Loucy (cell line): ENCODE measurements around the gene MTHFS.

Experiments
- H2AFZ ChIP-seq: fragments of 200-600 bp; sonication (generic); 2 replicates; pipeline ENCODE4 v1.6.0; 2016; ENCODE audit warnings: antibody characterized with exemption, mild to moderate bottlenecking, low read length, moderate library complexity
- H3F3A ChIP-seq: fragments of 200-600 bp; 2 replicates; pipeline ENCODE4 v1.6.0; 2016; ENCODE audit warnings: antibody characterized with exemption, low read depth, mild to moderate bottlenecking
- H3K27me3 ChIP-seq: fragments of 200-600 bp; sonication (generic); 2 replicates; pipeline ENCODE4 v1.6.1; 2014; ENCODE audit warnings: low read length, mild to moderate bottlenecking; ENCODE audit not compliant: insufficient read depth, poor library complexity, severe bottlenecking
- H3K36me3 ChIP-seq: fragments of 200-600 bp; sonication (generic); 2 replicates; pipeline ENCODE4 v1.6.1; 2016; ENCODE audit warnings: low read length; ENCODE audit not compliant: insufficient read depth
- H3K4me1 ChIP-seq: fragments of 200-600 bp; sonication (generic); 2 replicates; pipeline ENCODE4 v1.5.1; 2014; ENCODE audit warnings: low read length, mild to moderate bottlenecking; ENCODE audit not compliant: insufficient read depth, poor library complexity, severe bottlenecking
- H3K4me2 ChIP-seq: fragments of 200-600 bp; sonication (generic); 2 replicates; pipeline ENCODE4 v1.6.0; 2014; ENCODE audit warnings: antibody characterized with exemption, low read length, low read depth, mild to moderate bottlenecking; ENCODE audit not compliant: poor library complexity, severe bottlenecking
- H3K4me3 ChIP-seq: fragments of 200-600 bp; sonication (generic); 2 replicates; pipeline ENCODE4 v1.5.1; 2014; ENCODE audit warnings: low read length, mild to moderate bottlenecking, mixed read lengths; ENCODE audit not compliant: poor library complexity, severe bottlenecking
- H3K79me2 ChIP-seq: fragments of 200-600 bp; sonication (generic); 2 replicates; pipeline ENCODE4 v1.6.1; 2014; ENCODE audit warnings: low read length; ENCODE audit not compliant: insufficient read depth
- H3K9ac ChIP-seq: fragments of 200-600 bp; sonication (generic); 2 replicates; pipeline ENCODE4 v1.6.0; 2014; ENCODE audit warnings: mild to moderate bottlenecking, low read depth, low read length, moderate library complexity; ENCODE audit not compliant: poor library complexity, severe bottlenecking
- H3K9me2 ChIP-seq: fragments of 200-600 bp; sonication (generic); replicated peaks from 2 replicates; pipeline ENCODE4 v1.6.1; 2016; ENCODE audit warnings: low read depth, low read length, mixed read lengths
- H3K9me3 ChIP-seq: fragments of 200-600 bp; sonication (generic); 2 replicates; pipeline ENCODE4 v1.6.1; 2014; ENCODE audit warnings: mild to moderate bottlenecking, antibody characterized with exemption, low read length, low read depth; ENCODE audit not compliant: insufficient read depth
- H4K20me1 ChIP-seq: fragments of 200-600 bp; sonication (generic); 2 replicates; pipeline ENCODE4 v1.6.0; 2014; ENCODE audit warnings: antibody characterized with exemption, low read length, mild to moderate bottlenecking; ENCODE audit not compliant: insufficient read depth, poor library complexity, severe bottlenecking
- EZH2phosphoT487 ChIP-seq: fragments of 200-600 bp; IDR thresholded peaks from 2 replicates; pipeline ENCODE4 v1.6.1; 2018; ENCODE audit warnings: antibody characterized with exemption, mild to moderate bottlenecking, moderate library complexity, borderline replicate concordance
- TF ChIP-seq, protein P1 (sequence below): fragments of 200-600 bp; sonication (generic); conservative IDR thresholded peaks from 2 replicates; pipeline ENCODE4 v1.5.1; 2014; ENCODE audit warnings: mild to moderate bottlenecking, antibody characterized with exemption, low read length

Gene MTHFS

DNA sequence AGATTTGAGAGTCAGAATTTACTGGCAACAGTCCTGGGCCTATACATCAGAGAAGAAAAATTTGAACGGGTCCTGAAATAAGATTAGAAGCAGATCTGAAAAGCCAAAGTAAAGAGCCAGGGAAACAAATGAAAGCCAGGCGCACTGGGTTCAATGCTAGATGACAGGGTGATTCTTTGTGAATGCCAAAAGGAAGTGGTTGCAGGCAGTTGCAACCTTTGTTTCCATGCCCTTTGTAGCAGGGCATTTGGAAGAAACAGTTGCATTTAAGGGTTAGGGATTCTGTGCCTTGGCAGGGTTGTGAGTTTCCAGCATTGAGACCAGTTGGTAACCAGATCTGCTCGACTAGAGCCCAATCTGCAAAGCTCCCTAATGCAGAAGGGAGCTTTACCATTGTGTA, 36.4 kb upstream of the MTHFS start:
- Histone ChIP-seq H3K4me1 (peaks cover 12% of the 10 kb centered on the region), H3K36me3 (no peaks in the 10 kb centered on the region), H3K79me2 (no peaks in the 10 kb centered on the region), H3K9me3 (no peaks in the 10 kb centered on the region), H3K27me3 (no peaks in the 10 kb centered on the region), H3K4me2 (peak overlapping the region; percentile 26), H3K4me3 (no peak overlapping the region), H3F3A (no peaks in the 10 kb centered on the region), H4K20me1 (no peaks in the 10 kb centered on the region), H3K9ac (peak overlapping the region; percentile 3), H2AFZ (peak overlapping the region; percentile 84), H3K9me2 (no peaks in the 10 kb centered on the region)
- TF ChIP-seq, protein P1, sequence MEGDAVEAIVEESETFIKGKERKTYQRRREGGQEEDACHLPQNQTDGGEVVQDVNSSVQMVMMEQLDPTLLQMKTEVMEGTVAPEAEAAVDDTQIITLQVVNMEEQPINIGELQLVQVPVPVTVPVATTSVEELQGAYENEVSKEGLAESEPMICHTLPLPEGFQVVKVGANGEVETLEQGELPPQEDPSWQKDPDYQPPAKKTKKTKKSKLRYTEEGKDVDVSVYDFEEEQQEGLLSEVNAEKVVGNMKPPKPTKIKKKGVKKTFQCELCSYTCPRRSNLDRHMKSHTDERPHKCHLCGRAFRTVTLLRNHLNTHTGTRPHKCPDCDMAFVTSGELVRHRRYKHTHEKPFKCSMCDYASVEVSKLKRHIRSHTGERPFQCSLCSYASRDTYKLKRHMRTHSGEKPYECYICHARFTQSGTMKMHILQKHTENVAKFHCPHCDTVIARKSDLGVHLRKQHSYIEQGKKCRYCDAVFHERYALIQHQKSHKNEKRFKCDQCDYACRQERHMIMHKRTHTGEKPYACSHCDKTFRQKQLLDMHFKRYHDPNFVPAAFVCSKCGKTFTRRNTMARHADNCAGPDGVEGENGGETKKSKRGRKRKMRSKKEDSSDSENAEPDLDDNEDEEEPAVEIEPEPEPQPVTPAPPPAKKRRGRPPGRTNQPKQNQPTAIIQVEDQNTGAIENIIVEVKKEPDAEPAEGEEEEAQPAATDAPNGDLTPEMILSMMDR: no peak
- no peak for TF ChIP-seq EZH2phosphoT487

DNA sequence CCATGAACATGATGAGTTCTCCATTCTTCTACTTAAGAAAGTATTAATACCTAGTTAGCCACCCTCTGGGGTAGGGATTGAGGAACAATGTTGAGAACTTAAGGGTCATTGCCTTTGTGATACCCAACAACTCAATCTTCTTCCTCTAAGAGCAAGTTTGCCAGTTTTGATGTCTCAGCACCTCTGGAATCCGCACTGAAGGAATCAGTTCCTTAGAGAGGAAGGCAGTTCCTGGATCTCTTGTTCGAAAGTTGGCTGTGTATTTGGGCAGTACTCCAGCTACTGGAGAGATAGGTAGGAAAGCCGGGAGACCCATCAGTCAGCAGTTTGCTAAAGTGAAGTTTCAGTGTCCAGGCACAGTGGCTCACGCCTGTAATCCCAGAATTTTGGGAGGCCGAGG, 35.6 kb upstream of the MTHFS start:
- Histone ChIP-seq H3K4me2 (no peak overlapping the region), H3K9me2 (no peaks in the 10 kb centered on the region), H3K9ac (no peak overlapping the region), H4K20me1 (no peaks in the 10 kb centered on the region), H3K79me2 (no peaks in the 10 kb centered on the region), H2AFZ (0 out of 2 replicates have a peak overlapping the region, but pooled peaks have one; percentile 59), H3K36me3 (no peaks in the 10 kb centered on the region), H3K4me3 (no peak overlapping the region), H3F3A (no peaks in the 10 kb centered on the region), H3K4me1 (peaks cover 12% of the 10 kb centered on the region), H3K27me3 (no peaks in the 10 kb centered on the region), H3K9me3 (no peaks in the 10 kb centered on the region)
- TF ChIP-seq EZH2phosphoT487: no peak
- TF ChIP-seq, protein P1: no peak

DNA sequence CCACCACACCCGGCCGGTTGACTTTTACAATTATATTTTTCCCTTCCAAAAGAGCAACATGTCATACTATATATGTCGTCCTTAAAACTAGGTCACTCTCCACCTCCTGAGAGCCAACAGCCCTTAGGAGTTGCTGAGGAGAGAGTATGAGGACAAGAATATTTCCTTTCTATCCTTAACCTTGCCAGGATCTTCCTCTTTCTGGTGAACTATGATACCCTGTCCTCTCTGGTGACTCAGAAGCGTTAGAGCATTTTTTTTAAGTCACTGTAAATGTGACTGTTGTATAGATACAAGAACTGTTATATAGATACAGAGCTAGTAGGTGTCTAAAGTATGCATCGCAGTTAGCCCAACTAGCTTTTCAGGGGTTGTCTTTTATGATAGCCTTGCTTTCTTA, 33.7 kb upstream of the MTHFS start:
- Histone ChIP-seq H3K4me2 (no peak overlapping the region), H3K79me2 (no peaks in the 10 kb centered on the region), H4K20me1 (no peaks in the 10 kb centered on the region), H3K4me3 (no peak overlapping the region), H3K27me3 (no peaks in the 10 kb centered on the region), H3K9me3 (no peaks in the 10 kb centered on the region), H3K4me1 (peaks cover 12% of the 10 kb centered on the region), H3K36me3 (no peaks in the 10 kb centered on the region), H3F3A (no peaks in the 10 kb centered on the region), H2AFZ (no peak overlapping the region), H3K9ac (no peak overlapping the region), H3K9me2 (no peaks in the 10 kb centered on the region)
- no peak for TF ChIP-seq EZH2phosphoT487
- TF ChIP-seq, protein P1: no peak
